Peyer's patch (tissue), 4 donors: ENCODE data around the gene TAF11L4.

Source experiments
- POLR2A ChIP-seq, 2 donors: fragments of 450-650 bp; IDR thresholded peaks; one replicate each; pipeline ENCODE4 v1.5.1; 2017; ENCODE audit warnings: antibody characterized with exemption in 2 of 2, mild to moderate bottlenecking in 2 of 2, moderate library complexity in 2 of 2
- TF ChIP-seq, protein P1 (sequence below), 6 experiments: fragments of 450-650 bp in 4 of 6; fragments of 200-600 bp in 2 of 6; sonication (generic) in 1 of 6; IDR thresholded peaks; one replicate each; pipeline ENCODE4 v1.5.1; 2017 to 2019; ENCODE audit warnings: antibody characterized with exemption in 6 of 6, mild to moderate bottlenecking in 3 of 6, moderate library complexity in 1 of 6

DNA sequence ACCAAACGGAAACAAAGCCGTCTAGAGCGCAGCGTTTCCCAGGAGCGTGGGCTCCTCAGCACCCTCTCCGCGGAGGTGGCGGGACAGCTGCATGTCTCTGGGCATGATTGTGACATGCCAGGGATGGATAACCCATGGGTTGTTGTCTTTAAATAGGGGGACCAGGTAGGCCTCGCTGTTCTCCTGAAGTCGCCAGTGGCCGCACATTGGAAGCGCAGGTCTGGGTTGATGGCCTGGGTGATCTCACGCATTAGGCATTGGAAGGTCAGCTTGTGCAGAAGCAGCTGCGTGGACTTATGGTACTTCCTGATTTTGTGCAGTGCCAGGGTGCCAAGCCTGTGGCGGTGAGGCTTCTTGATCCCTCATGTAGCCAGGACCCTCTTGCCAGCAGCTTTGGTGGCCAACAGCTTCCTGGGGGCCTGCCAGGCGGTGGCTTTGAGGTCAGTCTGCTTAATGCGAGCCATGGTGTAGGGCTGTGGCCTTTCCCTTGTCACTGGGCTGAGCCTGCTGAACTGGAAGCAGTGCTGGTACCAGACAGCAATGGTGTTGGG lies 9.8 kb upstream of the TAF11L4 start:
- TF ChIP-seq, protein P1, sequence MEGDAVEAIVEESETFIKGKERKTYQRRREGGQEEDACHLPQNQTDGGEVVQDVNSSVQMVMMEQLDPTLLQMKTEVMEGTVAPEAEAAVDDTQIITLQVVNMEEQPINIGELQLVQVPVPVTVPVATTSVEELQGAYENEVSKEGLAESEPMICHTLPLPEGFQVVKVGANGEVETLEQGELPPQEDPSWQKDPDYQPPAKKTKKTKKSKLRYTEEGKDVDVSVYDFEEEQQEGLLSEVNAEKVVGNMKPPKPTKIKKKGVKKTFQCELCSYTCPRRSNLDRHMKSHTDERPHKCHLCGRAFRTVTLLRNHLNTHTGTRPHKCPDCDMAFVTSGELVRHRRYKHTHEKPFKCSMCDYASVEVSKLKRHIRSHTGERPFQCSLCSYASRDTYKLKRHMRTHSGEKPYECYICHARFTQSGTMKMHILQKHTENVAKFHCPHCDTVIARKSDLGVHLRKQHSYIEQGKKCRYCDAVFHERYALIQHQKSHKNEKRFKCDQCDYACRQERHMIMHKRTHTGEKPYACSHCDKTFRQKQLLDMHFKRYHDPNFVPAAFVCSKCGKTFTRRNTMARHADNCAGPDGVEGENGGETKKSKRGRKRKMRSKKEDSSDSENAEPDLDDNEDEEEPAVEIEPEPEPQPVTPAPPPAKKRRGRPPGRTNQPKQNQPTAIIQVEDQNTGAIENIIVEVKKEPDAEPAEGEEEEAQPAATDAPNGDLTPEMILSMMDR (IDR thresholded peaks at IDR 0.05) = no peak
- no peak for TF ChIP-seq POLR2A (IDR thresholded peaks at IDR 0.05)
